HG03432 (cell line): ENCODE results near the gene DENND6B.

ENCODE experiments used
- ATAC-seq: cut with Tn5 transposase; IDR thresholded peaks from one replicate; pipeline ENCODE4 v1.9.1; 2021; ENCODE audit warnings: mild to moderate bottlenecking, moderate library complexity; ENCODE audit not compliant: unreplicated experiment

The DENND6B gene

GRCh38 chr22:50259302-50259701, 67.5 kb downstream of the DENND6B start:
- ATAC-seq, result no peak
